SK-N-SH (cell line): ENCODE measurements around the gene SLC34A3. TPM values are rescaled to one million over a fixed set of nuclear protein-coding genes. Genes with fewer than 3 reads are reported as not detected.

Experiments used
- CTCF ChIA-PET: fragments of 300-600, 350-600 bp; formaldehyde crosslinking; extraction: SDS; loops from one replicate; lab custom pipeline; 2021; lab: Yijun Ruan, JAX
- POLR2A ChIA-PET: fragments of 350-600 bp; sonication (Branson Sonifier 250); formaldehyde crosslinking; extraction: SDS; loops from one replicate; lab custom pipeline; 2020; ENCODE audit warnings: antibody characterized with exemption, inconsistent platforms; lab: Yijun Ruan, JAX
- DNase-seq: peaks from one replicate; pipeline ENCODE4 v3.0.0; 2012
- H2AFZ ChIP-seq: fragments of 200-600 bp; sonication (generic); 2 replicates; pipeline ENCODE4 v1.8.1; 2016; ENCODE audit warnings: antibody characterized with exemption, mild to moderate bottlenecking, low read depth
- H3F3A ChIP-seq: fragments of 200-600 bp; sonication (generic); replicated peaks from 2 replicates; pipeline ENCODE3; 2016; ENCODE audit warnings: antibody characterized with exemption, mild to moderate bottlenecking; ENCODE audit not compliant: insufficient read depth
- H3K27ac ChIP-seq, 2 experiments: fragments of 200-500 bp in 1 of 2; fragments of 200-600 bp in 1 of 2; sonication (Bioruptor generic) in 1 of 2; sonication (generic), shearing (Covaris generic) in 1 of 2; 2 replicates each; pipeline versions ENCODE4 v1.5.1 to v1.6.1; 2014 to 2016; ENCODE audit warnings: low read depth in 2 of 2, inconsistent platforms in 1 of 2, low read length in 1 of 2, mild to moderate bottlenecking in 1 of 2, mixed read lengths in 1 of 2
- H3K27me3 ChIP-seq: fragments of 200-600 bp; sonication (generic), shearing (Covaris generic); 2 replicates; pipeline ENCODE4 v1.6.1; 2016; ENCODE audit warnings: mixed run types; ENCODE audit not compliant: insufficient read depth
- H3K36me3 ChIP-seq, 2 experiments: fragments of 200-500 bp in 1 of 2; fragments of 200-600 bp in 1 of 2; sonication (Bioruptor generic) in 1 of 2; sonication (generic) in 1 of 2; replicated peaks in 1 of 2; 2 replicates each; pipeline versions ENCODE3 to v1.5.1; 2014 to 2016; ENCODE audit warnings: low read length in 1 of 2, mild to moderate bottlenecking in 1 of 2; ENCODE audit not compliant: insufficient read depth in 2 of 2, control insufficient read depth in 1 of 2
- H3K4me1 ChIP-seq, 2 experiments: fragments of 200-500 bp in 1 of 2; fragments of 200-600 bp in 1 of 2; sonication (Bioruptor generic) in 1 of 2; sonication (generic), shearing (Covaris generic) in 1 of 2; 2 replicates each; pipeline versions ENCODE4 v1.5.1 to v1.6.1; 2014 to 2016; ENCODE audit warnings: low read depth in 1 of 2, low read length in 1 of 2, mixed run types in 1 of 2; ENCODE audit not compliant: insufficient read depth in 2 of 2, control insufficient read depth in 1 of 2
- H3K4me2 ChIP-seq: fragments of 200-600 bp; sonication (generic), shearing (Covaris generic); 2 replicates; pipeline ENCODE4 v1.6.1; 2017; ENCODE audit warnings: mixed run types
- H3K4me3 ChIP-seq, 2 experiments: fragments of 200-500 bp in 1 of 2; fragments of 200-600 bp in 1 of 2; sonication (Bioruptor generic) in 1 of 2; sonication (generic), shearing (Covaris generic) in 1 of 2; 2 replicates each; pipeline versions ENCODE4 v1.5.1 to v1.8.1; 2014 to 2016; ENCODE audit warnings: low read depth in 2 of 2, inconsistent platforms in 1 of 2, low read length in 1 of 2, mild to moderate bottlenecking in 1 of 2, mixed read lengths in 1 of 2, moderate library complexity in 1 of 2
- H3K79me2 ChIP-seq: fragments of 200-600 bp; sonication (generic); 2 replicates; pipeline ENCODE4 v1.8.1; 2017; ENCODE audit warnings: mild to moderate bottlenecking; ENCODE audit not compliant: insufficient read depth
- H3K9ac ChIP-seq: fragments of 200-600 bp; sonication (generic); 2 replicates; pipeline ENCODE4 v1.6.1; 2017; ENCODE audit warnings: mixed run types
- H3K9me2 ChIP-seq: fragments of 200-600 bp; sonication (generic); 2 replicates; pipeline ENCODE4 v1.6.1; 2017; ENCODE audit warnings: mixed run types
- H3K9me3 ChIP-seq: fragments of 200-600 bp; sonication (generic); 2 replicates; pipeline ENCODE4 v1.6.1; 2017; ENCODE audit warnings: mixed run types, mild to moderate bottlenecking, moderate library complexity
- H4K20me1 ChIP-seq: fragments of 200-600 bp; sonication (generic); 2 replicates; pipeline ENCODE4 v1.6.1; 2017; ENCODE audit warnings: mild to moderate bottlenecking, mixed run types; ENCODE audit not compliant: insufficient read depth
- CHD2 ChIP-seq: fragments of 150-350 bp; IDR thresholded peaks from 2 replicates; pipeline ENCODE4 v1.6.1; 2018; ENCODE audit warnings: low read length; ENCODE audit not compliant: partially characterized antibody
- GATA2 ChIP-seq: sonication (generic); formaldehyde crosslinking; IDR thresholded peaks from 2 replicates; pipeline ENCODE4 v1.5.0; 2020; ENCODE audit warnings: mild to moderate bottlenecking, missing genetic modification reagents
- MEF2A ChIP-seq: IDR thresholded peaks from 2 replicates; pipeline ENCODE4 v1.4.0; 2012; ENCODE audit warnings: low read depth, borderline replicate concordance
- NRF1 ChIP-seq: IDR thresholded peaks from 2 replicates; pipeline ENCODE4 v1.6.1; 2012; ENCODE audit warnings: low read depth, mild to moderate bottlenecking, low read length
- PBX3 ChIP-seq: IDR thresholded peaks from 2 replicates; pipeline ENCODE4; 2012
- POLR2AphosphoS5 ChIP-seq: IDR thresholded peaks from 2 replicates; pipeline ENCODE4 v1.6.1; 2012; ENCODE audit warnings: low read depth, low read length
- REST ChIP-seq: IDR thresholded peaks from 2 replicates; pipeline ENCODE4 v1.6.1; 2012; ENCODE audit warnings: mild to moderate bottlenecking, low read depth, low read length, moderate library complexity
- TAF1 ChIP-seq: IDR thresholded peaks from 2 replicates; pipeline ENCODE4 v1.6.1; 2012; ENCODE audit warnings: low read depth, mild to moderate bottlenecking, low read length, moderate library complexity, borderline replicate concordance
- ZBTB33 ChIP-seq: IDR thresholded peaks from 2 replicates; pipeline ENCODE4 v1.4.0; 2012; ENCODE audit warnings: low read depth, borderline replicate concordance
- WGBS: methylation state at CpG from one replicate; pipeline ENCODE4 v1.1.6; 2017; ENCODE audit warnings: low lambda C conversion rate; 5-methylcytosine and 5-hydroxymethylcytosine counted together
- polyA plus RNA-seq, 3 experiments: library from polyadenylated mRNA; depleted of rRNA; stranded (reverse); fragments of >200 nt; gene quantifications; 2 replicates each; pipeline ENCODE4 v1.2.3, GENCODE V29; 2012

SLC34A3 gene
- polyA plus RNA-seq, 1 of the 3 experiments (the other 2 are of a cell fraction) = not detected

- no peak for TF ChIP-seq TAF1
- TF ChIP-seq ZBTB33 = no peak
- no peak for TF ChIP-seq PBX3
- TF ChIP-seq CHD2 = no peak
- no peak for TF ChIP-seq MEF2A
- no peak for TF ChIP-seq GATA2
- no peak for TF ChIP-seq REST
Measured at GRCh38 chr9:137211532-137211931, 19.2 kb upstream of the SLC34A3 start (continued).

- Histone ChIP-seq H3K9me3 (no peaks in the 10 kb centered on the region), H3K4me2 (no peak overlapping the region), H3K27ac (no peak overlapping the region), H4K20me1 (no peaks in the 10 kb centered on the region), H3K79me2 (peaks cover 8% of the 10 kb centered on the region; the same call in 1 of the 2 replicates), H3K27me3 (no peaks in the 10 kb centered on the region), H3K4me1 (no peaks in the 10 kb centered on the region), H3K9me2 (no peaks in the 10 kb centered on the region), H3K4me3 (no peak overlapping the region), H2AFZ (no peak overlapping the region), H3F3A (no peaks in the 10 kb centered on the region), H3K9ac (no peak overlapping the region), H3K36me3 (peaks cover 0 to 14% of the 10 kb centered on the region in 2 experiments)
- no peak for DNase-seq
- 91% methylated on average over 17 of the region's 21 CpGs for WGBS
- ChIA-PET CTCF (interaction anchor here (1.6 to 3.6 kb wide), 3 partner anchors 14 to 24 kb away, joined by 3 to 13 read pairs (median 4); partner anchors contain the start of gene RNF224), POLR2A (interaction anchor here (1.9 kb wide), 1 partner anchor 28 kb away, joined by 6 read pairs; the partner anchor contains the start of gene TUBB4B)
- TF ChIP-seq NRF1 (no peak), POLR2AphosphoS5 (no peak)
Measured at GRCh38 chr9:137212520-137212919, 18.2 kb upstream of the SLC34A3 start.
